Measurements from ENCODE around the gene RAC2. TPM values are rescaled to one million over a fixed set of nuclear protein-coding genes. Genes with fewer than 3 reads are reported as not detected.

Gene RAC2
- total and polyA plus RNA-seq, 12 donors, result 2.8 to 17.9 (median 10.6) TPM

GRCh38 chr22:37226087-37226486, 18.0 kb downstream of the RAC2 start:
- no peak overlapping the region for H3K4me3 ChIP-seq
- peaks cover 14 to 20% of the 10 kb centered on the region in 2 donors for H3K4me1 ChIP-seq (replicated peaks in 1 of 2)
- H3K27me3 ChIP-seq, result no peaks in the 10 kb centered on the region
- no peak for TF ChIP-seq POLR2A (IDR thresholded peaks at IDR 0.05)
- TF ChIP-seq, protein P1, sequence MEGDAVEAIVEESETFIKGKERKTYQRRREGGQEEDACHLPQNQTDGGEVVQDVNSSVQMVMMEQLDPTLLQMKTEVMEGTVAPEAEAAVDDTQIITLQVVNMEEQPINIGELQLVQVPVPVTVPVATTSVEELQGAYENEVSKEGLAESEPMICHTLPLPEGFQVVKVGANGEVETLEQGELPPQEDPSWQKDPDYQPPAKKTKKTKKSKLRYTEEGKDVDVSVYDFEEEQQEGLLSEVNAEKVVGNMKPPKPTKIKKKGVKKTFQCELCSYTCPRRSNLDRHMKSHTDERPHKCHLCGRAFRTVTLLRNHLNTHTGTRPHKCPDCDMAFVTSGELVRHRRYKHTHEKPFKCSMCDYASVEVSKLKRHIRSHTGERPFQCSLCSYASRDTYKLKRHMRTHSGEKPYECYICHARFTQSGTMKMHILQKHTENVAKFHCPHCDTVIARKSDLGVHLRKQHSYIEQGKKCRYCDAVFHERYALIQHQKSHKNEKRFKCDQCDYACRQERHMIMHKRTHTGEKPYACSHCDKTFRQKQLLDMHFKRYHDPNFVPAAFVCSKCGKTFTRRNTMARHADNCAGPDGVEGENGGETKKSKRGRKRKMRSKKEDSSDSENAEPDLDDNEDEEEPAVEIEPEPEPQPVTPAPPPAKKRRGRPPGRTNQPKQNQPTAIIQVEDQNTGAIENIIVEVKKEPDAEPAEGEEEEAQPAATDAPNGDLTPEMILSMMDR (IDR thresholded peaks at IDR 0.05), result no peak
- H3K27ac ChIP-seq, result no peak overlapping the region
- no peaks in the 10 kb centered on the region for H3K9me3 ChIP-seq (replicated peaks in 1 of 3)
- DNase-seq, result no peak
- intact Hi-C loops (cut with DNase I), result no loop called here
- WGBS, 4 donors, result 65 to 93% (median 90%) methylated on average over 3 to 4 of the region's 4 CpGs
- H3K36me3 ChIP-seq (replicated peaks in 1 of 2), result no peaks in the 10 kb centered on the region

DNA sequence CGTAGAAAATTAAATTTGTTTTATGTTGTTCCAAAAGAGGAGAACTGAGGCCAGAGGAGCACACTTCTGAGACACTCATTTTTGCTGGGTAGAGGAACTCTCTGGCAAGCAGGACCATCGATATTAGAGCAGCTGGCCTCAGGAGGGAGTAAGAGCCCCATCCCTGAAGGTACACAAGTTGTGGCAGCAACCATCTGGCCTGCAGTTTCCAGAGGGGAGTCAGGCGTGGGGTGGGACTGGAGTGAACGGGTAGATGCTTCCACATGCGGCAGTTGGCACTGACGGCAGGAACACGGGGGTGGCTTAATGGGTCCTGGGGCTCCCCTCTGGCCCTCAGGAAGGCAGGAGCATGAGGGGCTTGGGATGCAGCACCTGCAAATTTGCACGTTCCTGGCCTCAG, 18.6 kb downstream of the RAC2 start:
- 79 to 85% (median 81%) methylated on average over 8 of the region's 8 CpGs for WGBS, 4 donors
- H3K4me1 ChIP-seq (replicated peaks in 1 of 2), result peaks cover 14 to 18% of the 10 kb centered on the region in 2 donors
- TF ChIP-seq, protein P1 (IDR thresholded peaks at IDR 0.05), result no peak
- TF ChIP-seq POLR2A (IDR thresholded peaks at IDR 0.05), result no peak

DNA sequence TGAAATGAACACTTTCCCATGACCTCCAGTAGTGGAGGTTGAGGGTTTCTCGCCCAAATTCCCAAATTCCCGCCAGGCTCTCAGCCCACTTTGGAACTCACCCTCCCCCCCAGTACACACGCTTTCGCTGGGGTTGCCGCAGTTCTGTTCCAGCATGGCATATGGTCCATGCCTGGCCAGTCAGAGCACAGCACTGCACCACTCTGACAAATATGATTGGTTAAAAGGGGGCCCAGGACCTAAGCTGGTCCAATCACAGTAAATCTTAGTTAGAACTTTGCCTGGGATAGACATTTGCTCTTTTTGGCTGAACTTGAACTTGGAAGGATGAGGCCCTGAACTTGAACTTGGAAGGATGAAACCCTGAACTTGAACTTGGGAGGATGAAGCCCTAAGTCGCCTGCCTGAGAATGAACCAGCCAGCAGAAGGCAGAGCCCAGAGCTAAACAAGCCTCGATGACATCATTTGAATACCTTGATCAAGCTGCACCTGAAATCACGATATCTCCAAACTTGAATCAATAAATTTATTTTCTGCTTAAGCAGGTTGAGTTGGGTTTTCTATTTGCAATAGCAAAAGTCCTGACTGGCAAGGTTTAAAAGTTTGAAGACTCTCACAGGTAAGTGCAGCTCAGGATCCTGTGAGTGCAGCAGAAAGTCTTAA, 19.2 kb downstream of the RAC2 start:
- H3K4me3 ChIP-seq, result no peak overlapping the region
- H3K27ac ChIP-seq, result no peak overlapping the region
- intact Hi-C loops (cut with DNase I), result no loop called here
- H3K36me3 ChIP-seq (replicated peaks in 1 of 2), result no peaks in the 10 kb centered on the region
- no peaks in the 10 kb centered on the region for H3K27me3 ChIP-seq
- TF ChIP-seq POLR2A (IDR thresholded peaks at IDR 0.05), result no peak
- TF ChIP-seq, protein P1 (IDR thresholded peaks at IDR 0.05), result no peak
- H3K4me1 ChIP-seq (replicated peaks in 1 of 2), result peaks cover 10 to 13% of the 10 kb centered on the region in 2 donors
- H3K9me3 ChIP-seq (replicated peaks in 1 of 3), result no peaks in the 10 kb centered on the region
- DNase-seq, result no peak
- 59 to 79% (median 74%) methylated on average over 8 of the region's 8 CpGs for WGBS, 4 donors

More for the DNA sequence above, 18.6 kb downstream of the RAC2 start:
- no peak overlapping the region for H3K4me3 ChIP-seq
- H3K36me3 ChIP-seq (replicated peaks in 1 of 2), result no peaks in the 10 kb centered on the region
- no peak for DNase-seq
- no peaks in the 10 kb centered on the region for H3K9me3 ChIP-seq (replicated peaks in 1 of 3)
- no peaks in the 10 kb centered on the region for H3K27me3 ChIP-seq
- intact Hi-C loops (cut with DNase I), result no loop called here
- H3K27ac ChIP-seq, result no peak overlapping the region

GRCh38 chr22:37223965-37224551, 20.0 kb downstream of the RAC2 start:
- H3K4me1 ChIP-seq (replicated peaks in 1 of 2), result peaks cover 1 to 5% of the 10 kb centered on the region in 2 donors
- H3K36me3 ChIP-seq (replicated peaks in 1 of 2), result no peaks in the 10 kb centered on the region
- no peaks in the 10 kb centered on the region for H3K27me3 ChIP-seq
- H3K9me3 ChIP-seq (replicated peaks in 1 of 3), result no peaks in the 10 kb centered on the region
- TF ChIP-seq, protein P1 (IDR thresholded peaks at IDR 0.05), result no peak
- no peak for TF ChIP-seq POLR2A (IDR thresholded peaks at IDR 0.05)
- no peak for DNase-seq
- H3K27ac ChIP-seq, result no peak overlapping the region
- 61 to 76% (median 70%) methylated on average over 3 of the region's 3 CpGs for WGBS, 4 donors
- intact Hi-C loops (cut with DNase I), result no loop called here
- H3K4me3 ChIP-seq, result no peak overlapping the region

Data from adrenal gland (tissue), 12 donors.